ENCODE results near the gene PSME4. TPM values are rescaled to one million over a fixed set of nuclear protein-coding genes. Genes with fewer than 3 reads are reported as not detected.

PSME4 gene
- total and polyA plus RNA-seq, 2 donors, result 33.3 to 40.9 TPM

DNA sequence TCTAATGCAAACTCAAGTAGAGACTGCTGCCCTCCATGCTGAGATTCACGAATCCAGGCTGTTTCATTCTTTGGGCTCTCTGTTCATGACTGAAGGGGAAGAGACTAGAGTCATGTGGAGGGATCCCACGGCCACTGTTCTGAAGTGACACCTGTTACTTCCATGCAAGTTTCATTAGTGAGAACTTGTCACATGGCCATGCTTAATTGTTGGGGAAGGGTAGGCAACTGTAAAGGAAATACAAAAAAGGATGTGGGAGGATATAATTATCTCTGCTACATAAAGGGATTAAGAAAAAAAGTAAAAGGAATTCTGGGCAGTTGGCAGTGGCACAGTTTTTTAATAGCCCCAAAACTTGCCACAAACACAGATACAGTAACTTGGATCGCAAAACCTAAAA lies 28.0 kb upstream of the PSME4 start:
- DNase-seq (ENCODE audit: low read depth in 6 of 9, low spot score in 9 of 9), result no peak
- Histone ChIP-seq H3K27me3 (ENCODE audit: control insufficient read depth in 2 of 2, insufficient read depth in 1 of 2, low read length in 1 of 2) (no peaks in the 10 kb centered on the region), H3K9me3 (ENCODE audit: control insufficient read depth in 2 of 2, insufficient read depth in 1 of 2, low read length in 1 of 2) (peaks cover 0 to under 1% of the 10 kb centered on the region in 2 donors), H3K27ac (ENCODE audit: low read depth in 1 of 2, low read length in 1 of 2) (no peak overlapping the region), H3K36me3 (ENCODE audit: control insufficient read depth in 2 of 2, insufficient read depth in 2 of 2, low read length in 1 of 2) (no peaks in the 10 kb centered on the region), H3K4me1 (ENCODE audit: control insufficient read depth in 2 of 2, insufficient read depth in 2 of 2, low read length in 2 of 2) (peaks cover 0 to 10% of the 10 kb centered on the region in 2 donors), H3K4me3 (ENCODE audit: low read length in 2 of 2) (no peak overlapping the region)
- WGBS, result 61% methylated on average over 3 of the region's 3 CpGs

DNA sequence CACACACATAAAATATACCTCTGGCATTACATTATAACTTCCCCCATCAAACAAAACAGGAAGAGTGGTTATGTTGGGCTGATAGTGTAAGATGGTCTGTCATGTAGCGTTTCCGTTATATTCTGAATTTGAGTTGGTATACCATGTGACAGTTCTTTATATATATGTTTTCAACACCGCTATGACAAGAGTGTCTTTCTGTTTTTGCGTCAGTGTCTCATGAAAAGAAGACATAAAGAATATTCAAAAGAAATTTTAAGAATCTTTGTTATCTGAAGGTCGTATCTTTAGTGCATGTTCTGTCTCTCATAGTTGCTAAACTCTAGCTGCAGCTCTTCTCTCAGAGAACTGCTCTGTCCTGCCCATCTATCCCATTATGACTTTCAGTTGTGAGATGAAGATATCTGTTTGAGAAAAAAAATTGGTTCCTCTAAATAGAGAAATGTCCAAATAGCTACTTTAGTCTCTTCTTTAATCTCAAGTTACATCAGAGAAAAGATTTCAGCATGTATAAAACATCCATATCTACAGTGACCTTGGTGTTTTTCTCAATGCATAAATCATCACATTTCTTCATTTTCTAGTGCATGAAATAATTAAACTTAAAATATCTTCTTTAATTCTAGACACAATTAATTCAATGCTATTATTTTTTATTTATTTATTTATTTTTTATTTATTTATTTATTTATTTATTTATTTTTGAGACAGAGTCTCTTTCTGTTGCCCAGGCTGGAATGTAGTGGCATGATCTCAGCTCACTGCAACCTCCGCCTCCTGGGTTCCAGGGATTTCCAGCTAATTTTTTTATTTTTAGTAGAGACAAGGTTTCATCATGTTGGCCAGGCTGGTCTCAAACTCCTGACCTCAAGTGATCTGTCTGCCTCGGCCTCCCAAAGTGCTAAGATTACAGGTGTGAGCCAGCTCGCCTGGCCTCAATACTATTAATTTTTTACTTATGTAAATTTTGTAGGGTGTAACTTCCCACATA lies 24.3 kb upstream of the PSME4 start:
- Histone ChIP-seq H3K27me3 (ENCODE audit: control insufficient read depth in 2 of 2, insufficient read depth in 1 of 2, low read length in 1 of 2) (no peaks in the 10 kb centered on the region), H3K36me3 (ENCODE audit: control insufficient read depth in 2 of 2, insufficient read depth in 2 of 2, low read length in 1 of 2) (no peaks in the 10 kb centered on the region), H3K4me3 (ENCODE audit: low read length in 2 of 2) (no peak overlapping the region), H3K9me3 (ENCODE audit: control insufficient read depth in 2 of 2, insufficient read depth in 1 of 2, low read length in 1 of 2) (no peaks in the 10 kb centered on the region), H3K27ac (ENCODE audit: low read depth in 1 of 2, low read length in 1 of 2) (peak overlapping the region in 1 of 2 donors; percentile 87), H3K4me1 (ENCODE audit: control insufficient read depth in 2 of 2, insufficient read depth in 2 of 2, low read length in 2 of 2) (peaks cover 0 to 10% of the 10 kb centered on the region in 2 donors)
- 44% methylated on average over 8 of the region's 8 CpGs for WGBS
- peak in 8 of 9 donors; percentile 18 to 82 (median 46) for DNase-seq (ENCODE audit: low read depth in 6 of 9, low spot score in 9 of 9)

DNA sequence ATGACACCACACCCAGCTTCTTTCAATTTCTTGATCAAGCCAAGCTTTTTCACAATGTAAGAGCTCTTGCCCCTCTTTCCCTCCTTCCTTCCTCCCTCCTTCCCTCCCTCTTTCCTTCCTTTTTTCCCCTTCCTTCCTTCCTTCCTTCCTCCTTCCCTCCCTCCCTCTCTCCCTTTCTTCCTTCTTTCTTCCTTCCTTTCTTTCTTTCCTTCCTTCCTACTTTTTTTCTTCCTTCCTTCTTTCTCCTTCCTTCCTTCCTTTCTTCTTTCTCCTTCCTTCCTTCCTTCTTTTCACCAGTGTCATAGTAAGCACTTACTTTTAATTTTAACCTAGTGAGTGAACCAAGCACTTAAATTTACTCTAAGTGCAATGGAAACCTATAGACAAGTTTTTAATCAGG lies 21.2 kb upstream of the PSME4 start:
- H3K9me3 ChIP-seq (ENCODE audit: control insufficient read depth in 2 of 2, insufficient read depth in 1 of 2, low read length in 1 of 2), result no peaks in the 10 kb centered on the region
- H3K36me3 ChIP-seq (ENCODE audit: control insufficient read depth in 2 of 2, insufficient read depth in 2 of 2, low read length in 1 of 2), result no peaks in the 10 kb centered on the region
- DNase-seq (ENCODE audit: low read depth in 6 of 9, low spot score in 9 of 9), result no peak
- H3K4me1 ChIP-seq (ENCODE audit: control insufficient read depth in 2 of 2, insufficient read depth in 2 of 2, low read length in 2 of 2), result peaks cover 0 to 6% of the 10 kb centered on the region in 2 donors
- no peak overlapping the region for H3K4me3 ChIP-seq (ENCODE audit: low read length in 2 of 2)
- no peaks in the 10 kb centered on the region for H3K27me3 ChIP-seq (ENCODE audit: control insufficient read depth in 2 of 2, insufficient read depth in 1 of 2, low read length in 1 of 2)
- H3K27ac ChIP-seq (ENCODE audit: low read depth in 1 of 2, low read length in 1 of 2), result no peak overlapping the region

DNA sequence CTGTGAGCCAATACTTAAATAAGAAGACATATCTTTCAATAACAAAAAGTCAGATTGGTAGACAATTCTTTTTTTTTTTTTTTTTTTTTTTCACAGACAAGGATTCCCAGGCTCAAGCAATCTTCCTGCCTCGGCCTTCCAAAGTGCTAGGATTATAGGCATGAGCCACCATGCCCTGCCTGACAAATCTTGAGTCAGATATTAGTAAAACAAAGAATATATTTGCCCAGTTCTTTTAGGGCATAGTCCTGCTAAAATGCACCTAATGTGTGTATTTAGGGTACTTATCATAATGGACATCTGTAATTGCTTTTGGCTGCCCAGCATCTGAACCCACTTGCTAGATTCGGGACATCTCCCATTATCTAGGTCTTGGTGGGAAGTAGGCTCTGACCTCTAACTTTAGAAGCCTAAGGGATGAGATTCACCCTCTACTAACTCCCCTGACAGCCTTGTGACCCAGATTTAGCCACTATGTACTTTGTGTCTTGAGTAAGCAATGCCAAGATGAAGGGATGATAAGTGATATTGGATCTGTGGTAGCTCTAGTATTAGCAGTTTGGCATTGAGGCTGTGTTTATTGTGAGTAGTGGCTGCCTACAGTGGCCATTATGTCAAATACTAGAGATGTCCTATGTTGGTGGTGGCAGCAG lies 18.5 kb upstream of the PSME4 start:
- H3K36me3 ChIP-seq (ENCODE audit: control insufficient read depth in 2 of 2, insufficient read depth in 2 of 2, low read length in 1 of 2), result no peaks in the 10 kb centered on the region
- H3K27me3 ChIP-seq (ENCODE audit: control insufficient read depth in 2 of 2, insufficient read depth in 1 of 2, low read length in 1 of 2), result no peaks in the 10 kb centered on the region
- H3K4me3 ChIP-seq (ENCODE audit: low read length in 2 of 2), result no peak overlapping the region
- peaks cover 0 to 2% of the 10 kb centered on the region in 2 donors for H3K4me1 ChIP-seq (ENCODE audit: control insufficient read depth in 2 of 2, insufficient read depth in 2 of 2, low read length in 2 of 2)
- 97% methylated on average over 2 of the region's 2 CpGs for whole genome bisulfite sequencing
- DNase-seq (ENCODE audit: low read depth in 6 of 9, low spot score in 9 of 9), result no peak
- no peak overlapping the region for H3K27ac ChIP-seq (ENCODE audit: low read depth in 1 of 2, low read length in 1 of 2)
- no peaks in the 10 kb centered on the region for H3K9me3 ChIP-seq (ENCODE audit: control insufficient read depth in 2 of 2, insufficient read depth in 1 of 2, low read length in 1 of 2)

DNA sequence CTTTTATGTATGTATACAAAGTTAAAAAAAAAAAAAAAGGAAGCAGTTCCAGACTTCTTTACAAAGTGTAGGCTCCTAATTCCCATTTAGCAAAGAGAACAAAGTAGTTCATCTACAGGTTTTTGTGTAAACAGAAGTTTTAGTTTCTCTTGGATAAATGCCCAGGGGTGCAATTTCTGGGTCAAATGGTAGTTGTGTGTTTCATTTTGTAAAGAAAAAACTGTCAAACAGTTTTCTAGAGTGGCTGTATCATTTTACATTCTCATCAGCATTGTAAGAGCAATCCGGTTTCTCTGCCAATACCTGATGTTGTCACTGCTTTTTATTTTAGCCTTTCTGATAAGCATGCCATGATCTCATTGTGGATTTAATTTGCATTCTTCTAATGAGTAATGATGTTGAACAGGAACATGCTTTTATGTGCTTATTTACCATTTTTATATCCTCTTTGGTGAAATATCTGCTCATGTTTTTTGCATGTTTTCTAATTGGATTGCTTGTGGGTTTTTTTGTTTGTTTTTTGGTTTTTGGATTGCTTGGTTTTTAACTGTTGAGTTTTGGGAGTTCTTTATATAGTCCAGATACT lies 16.6 kb upstream of the PSME4 start:
- no peak for DNase-seq (ENCODE audit: low read depth in 6 of 9, low spot score in 9 of 9)
- H3K27ac ChIP-seq (ENCODE audit: low read depth in 1 of 2, low read length in 1 of 2), result no peak overlapping the region
- 84% methylated on average over 1 of the region's 1 CpG for WGBS

DNA sequence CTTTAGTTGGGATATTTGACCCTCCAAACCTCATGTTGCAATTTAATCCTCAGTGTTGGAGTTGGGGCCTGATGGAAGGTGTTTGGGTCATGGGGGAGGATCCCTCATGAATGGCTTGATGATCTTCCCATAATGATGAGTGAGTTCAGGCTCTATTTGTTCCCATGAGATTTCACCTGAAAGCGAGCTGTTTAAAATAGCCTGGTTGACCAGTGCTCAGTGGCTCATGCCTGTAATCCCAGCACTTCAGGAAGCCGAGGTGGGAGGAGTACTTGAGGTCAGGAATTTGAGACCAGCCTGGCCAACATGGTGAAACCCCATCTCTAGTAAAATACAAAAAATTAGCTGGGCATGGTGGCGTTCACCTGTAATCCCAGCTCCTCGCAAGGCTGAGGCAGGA lies 14.9 kb upstream of the PSME4 start:
- no peaks in the 10 kb centered on the region for H3K4me1 ChIP-seq (ENCODE audit: control insufficient read depth in 2 of 2, insufficient read depth in 2 of 2, low read length in 2 of 2)
- H3K27ac ChIP-seq (ENCODE audit: low read depth in 1 of 2, low read length in 1 of 2), result no peak overlapping the region
- 98% methylated on average over 4 of the region's 4 CpGs for WGBS
- H3K27me3 ChIP-seq (ENCODE audit: control insufficient read depth in 2 of 2, insufficient read depth in 1 of 2, low read length in 1 of 2), result no peaks in the 10 kb centered on the region
- DNase-seq (ENCODE audit: low read depth in 6 of 9, low spot score in 9 of 9), result no peak
- H3K9me3 ChIP-seq (ENCODE audit: control insufficient read depth in 2 of 2, insufficient read depth in 1 of 2, low read length in 1 of 2), result no peaks in the 10 kb centered on the region
- H3K36me3 ChIP-seq (ENCODE audit: control insufficient read depth in 2 of 2, insufficient read depth in 2 of 2, low read length in 1 of 2), result peaks cover 0 to 9% of the 10 kb centered on the region in 2 donors
- no peak overlapping the region for H3K4me3 ChIP-seq (ENCODE audit: low read length in 2 of 2)

More for the DNA sequence above, 16.6 kb upstream of the PSME4 start:
- Histone ChIP-seq H3K4me1 (ENCODE audit: control insufficient read depth in 2 of 2, insufficient read depth in 2 of 2, low read length in 2 of 2) (no peaks in the 10 kb centered on the region), H3K4me3 (ENCODE audit: low read length in 2 of 2) (no peak overlapping the region), H3K9me3 (ENCODE audit: control insufficient read depth in 2 of 2, insufficient read depth in 1 of 2, low read length in 1 of 2) (no peaks in the 10 kb centered on the region), H3K27me3 (ENCODE audit: control insufficient read depth in 2 of 2, insufficient read depth in 1 of 2, low read length in 1 of 2) (no peaks in the 10 kb centered on the region), H3K36me3 (ENCODE audit: control insufficient read depth in 2 of 2, insufficient read depth in 2 of 2, low read length in 1 of 2) (peaks cover 0 to 5% of the 10 kb centered on the region in 2 donors)

DNA sequence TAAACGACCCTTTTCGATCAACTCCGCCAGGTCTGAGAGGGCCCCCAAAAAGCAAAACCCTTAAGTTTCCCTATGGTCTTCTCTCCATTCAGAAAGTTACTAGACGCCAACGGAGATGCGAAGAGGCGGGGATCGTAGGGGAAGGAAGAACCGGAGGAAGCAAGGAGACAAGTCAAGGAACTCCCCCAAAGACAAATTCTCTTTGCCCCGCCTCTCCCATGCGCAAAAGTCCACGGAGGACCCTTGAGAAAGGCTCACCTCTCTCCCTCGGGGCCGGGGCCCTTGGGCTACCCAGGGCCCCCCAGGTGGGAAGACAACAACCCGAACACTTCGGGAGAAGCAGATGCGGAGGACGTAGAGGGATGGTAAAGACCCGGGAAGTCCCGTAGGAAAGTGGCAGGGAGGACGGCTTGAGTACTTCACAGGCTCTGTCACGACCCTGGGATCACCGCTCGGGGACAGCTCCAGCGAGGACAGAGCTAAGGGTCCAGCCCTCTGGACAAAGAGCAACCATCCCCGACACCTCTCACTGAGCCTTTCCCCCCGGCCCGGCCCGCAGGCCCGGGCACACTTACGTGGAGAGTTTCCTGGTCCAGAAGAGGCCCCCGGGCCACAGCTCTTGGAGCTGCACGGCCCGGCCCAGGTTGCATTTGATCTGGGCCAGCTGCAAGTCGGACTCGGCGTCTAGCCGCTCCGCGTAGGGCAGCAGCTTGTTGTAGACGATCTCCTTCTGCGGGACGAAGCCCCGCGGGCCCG lies 647 bp downstream of the PSME4 start:
- H3K9me3 ChIP-seq (ENCODE audit: control insufficient read depth in 2 of 2, insufficient read depth in 1 of 2, low read length in 1 of 2), result no peaks in the 10 kb centered on the region
- DNase-seq (ENCODE audit: low read depth in 6 of 9, low spot score in 9 of 9), result peak in 5 of 9 donors; percentile 25 to 59 (median 30)
- peaks cover 2 to 6% of the 10 kb centered on the region in 2 donors for H3K4me1 ChIP-seq (ENCODE audit: control insufficient read depth in 2 of 2, insufficient read depth in 2 of 2, low read length in 2 of 2)
- WGBS, result under 1% methylated on average over 46 of the region's 46 CpGs
- peaks cover 0 to 6% of the 10 kb centered on the region in 2 donors for H3K36me3 ChIP-seq (ENCODE audit: control insufficient read depth in 2 of 2, insufficient read depth in 2 of 2, low read length in 1 of 2)
- H3K27ac ChIP-seq (ENCODE audit: low read depth in 1 of 2, low read length in 1 of 2), result peak overlapping the region; percentile 83 to 96
- no peaks in the 10 kb centered on the region for H3K27me3 ChIP-seq (ENCODE audit: control insufficient read depth in 2 of 2, insufficient read depth in 1 of 2, low read length in 1 of 2)
- H3K4me3 ChIP-seq (ENCODE audit: low read length in 2 of 2), result peak overlapping the region; percentile 89 to 90

DNA sequence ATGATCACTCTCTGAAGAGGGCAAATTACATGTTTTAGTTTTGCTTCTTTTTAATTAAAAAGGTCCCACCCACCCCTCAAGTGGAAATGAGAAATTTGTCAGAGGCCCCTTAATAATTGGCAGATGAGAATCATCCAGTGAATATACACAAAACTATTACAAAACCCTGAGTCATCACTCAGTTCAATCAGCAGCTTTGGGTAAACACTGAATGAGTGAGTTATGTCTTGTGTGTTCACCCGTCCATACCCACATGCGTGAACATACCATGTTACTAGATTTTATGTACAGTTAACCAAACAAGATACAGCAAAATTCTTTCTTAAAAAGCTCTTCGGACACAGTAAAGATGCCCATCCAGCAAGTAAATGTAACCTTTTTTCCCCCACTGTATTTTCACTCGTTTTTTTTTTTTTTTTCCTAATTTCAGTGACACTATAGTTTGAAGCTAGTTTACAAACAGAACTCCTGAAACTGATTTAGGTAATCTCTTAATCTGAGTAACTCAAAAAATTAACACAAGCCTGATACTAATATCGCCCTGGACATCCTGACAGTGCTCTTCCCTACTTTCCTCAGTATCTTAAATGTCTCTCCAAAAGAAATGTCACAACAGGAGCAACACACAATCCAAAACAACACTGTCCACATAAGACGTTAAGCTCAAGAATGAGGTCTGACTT lies 1.4 kb downstream of the PSME4 start:
- H3K4me1 ChIP-seq (ENCODE audit: control insufficient read depth in 2 of 2, insufficient read depth in 2 of 2, low read length in 2 of 2), result peaks cover 2 to 6% of the 10 kb centered on the region in 2 donors
- peak in 4 of 9 donors; percentile 9 to 48 (median 20) for DNase-seq (ENCODE audit: low read depth in 6 of 9, low spot score in 9 of 9)
- WGBS, result 4% methylated on average over 6 of the region's 6 CpGs

More for the DNA sequence above, 1.4 kb downstream of the PSME4 start:
- Histone ChIP-seq H3K27me3 (ENCODE audit: control insufficient read depth in 2 of 2, insufficient read depth in 1 of 2, low read length in 1 of 2) (no peaks in the 10 kb centered on the region), H3K4me3 (ENCODE audit: low read length in 2 of 2) (peak overlapping the region; percentile 89 to 90), H3K36me3 (ENCODE audit: control insufficient read depth in 2 of 2, insufficient read depth in 2 of 2, low read length in 1 of 2) (peaks cover 0 to under 1% of the 10 kb centered on the region in 2 donors), H3K9me3 (ENCODE audit: control insufficient read depth in 2 of 2, insufficient read depth in 1 of 2, low read length in 1 of 2) (no peaks in the 10 kb centered on the region), H3K27ac (ENCODE audit: low read depth in 1 of 2, low read length in 1 of 2) (peak overlapping the region; percentile 83 to 96)

All from thymus (tissue), 11 donors.